Smooth muscle cell (in vitro differentiated cells): Measurements from ENCODE around the gene CHST14. TPM values are rescaled to one million over a fixed set of nuclear protein-coding genes. Genes with fewer than 3 reads are reported as not detected.

ENCODE experiments used
- DNase-seq: peaks from one replicate; lab custom pipeline; 2025; ENCODE audit not compliant: unreplicated experiment; lab: John Stamatoyannopoulos, UW
- H2AFZ ChIP-seq: fragments of 200-600 bp; sonication (generic); 2 replicates; pipeline ENCODE4 v1.6.0; 2016; ENCODE audit warnings: antibody characterized with exemption, low read depth, mild to moderate bottlenecking
- H3F3A ChIP-seq: fragments of 200-600 bp; sonication (generic); 2 replicates; pipeline ENCODE4 v1.6.0; 2017; ENCODE audit warnings: antibody characterized with exemption, low read depth
- H3K27ac ChIP-seq: fragments of 200-600 bp; sonication (generic); 2 replicates; pipeline ENCODE4 v1.5.1; 2016; ENCODE audit warnings: low read depth, mild to moderate bottlenecking
- H3K27me3 ChIP-seq: fragments of 200-600 bp; sonication (generic); 2 replicates; pipeline ENCODE4 v1.6.1; 2016; ENCODE audit warnings: low read depth, mild to moderate bottlenecking
- H3K36me3 ChIP-seq: fragments of 200-600 bp; sonication (generic); 2 replicates; pipeline ENCODE4 v1.5.1; 2016; ENCODE audit warnings: low read depth
- H3K4me1 ChIP-seq: fragments of 200-600 bp; sonication (generic); 2 replicates; pipeline ENCODE4 v1.5.1; 2016; ENCODE audit warnings: low read depth
- H3K4me2 ChIP-seq: fragments of 200-600 bp; sonication (generic); 2 replicates; pipeline ENCODE4 v1.6.0; 2016; ENCODE audit warnings: mild to moderate bottlenecking
- H3K4me3 ChIP-seq: fragments of 200-600 bp; sonication (generic); 2 replicates; pipeline ENCODE4 v1.5.1; 2016; ENCODE audit warnings: mild to moderate bottlenecking
- H3K79me2 ChIP-seq: fragments of 200-600 bp; sonication (generic); 2 replicates; pipeline ENCODE4 v1.6.0; 2016; ENCODE audit warnings: low read depth, mild to moderate bottlenecking
- H3K9ac ChIP-seq: fragments of 200-600 bp; sonication (generic); 2 replicates; pipeline ENCODE4 v1.6.0; 2016; ENCODE audit warnings: low read depth
- H3K9me3 ChIP-seq: fragments of 200-600 bp; sonication (generic); replicated peaks from 2 replicates; pipeline ENCODE4 v1.5.1; 2016; ENCODE audit warnings: low read depth
- H4K20me1 ChIP-seq: fragments of 200-600 bp; sonication (generic); 2 replicates; pipeline ENCODE4 v1.6.0; 2016; ENCODE audit warnings: low read depth
- CTCF ChIP-seq: fragments of 200-600 bp; sonication (generic); IDR thresholded peaks from 2 replicates; pipeline ENCODE4 v1.5.1; 2017; ENCODE audit warnings: borderline replicate concordance, mild to moderate bottlenecking, antibody characterized with exemption; ENCODE audit not compliant: insufficient read depth, poor library complexity, severe bottlenecking
- WGBS: methylation state at CpG from one replicate; pipeline ENCODE4 v1.1.7; 2016; ENCODE audit warnings: low lambda C conversion rate; 5-methylcytosine and 5-hydroxymethylcytosine counted together
- polyA plus RNA-seq: library from polyadenylated mRNA; unstranded; fragments of >200 nt; fragmentation: Nextera tagmentation; extraction: Ambion mirVana; gene quantifications from 2 replicates; pipeline ENCODE4 v1.2.1, GENCODE V29; 2016
- total RNA-seq: library from RNA; depleted of rRNA; stranded (reverse); fragments of >200 nt; gene quantifications from 2 replicates; pipeline ENCODE4 v1.2.3, GENCODE V29; 2014

Gene CHST14
- total and polyA plus RNA-seq, 2 experiments from 2014 or later, result 19.1 to 24.6 TPM

GRCh38 chr15:40498418-40498817, 27.6 kb downstream of the CHST14 start:
- H3K9me3 ChIP-seq, result no peaks in the 10 kb centered on the region
- peaks cover 8% of the 10 kb centered on the region for H3K27me3 ChIP-seq
- DNase-seq, result no peak
- H3K27ac ChIP-seq, result no peak overlapping the region
- WGBS, result 84% methylated on average over 5 of the region's 5 CpGs
- no peaks in the 10 kb centered on the region for H4K20me1 ChIP-seq
- H3K36me3 ChIP-seq, result no peaks in the 10 kb centered on the region
- no peak overlapping the region for H3K9ac ChIP-seq
- no peak overlapping the region for H3K4me3 ChIP-seq
- H3K4me1 ChIP-seq, result no peaks in the 10 kb centered on the region
- H3K4me2 ChIP-seq, result no peak overlapping the region
- H3K79me2 ChIP-seq, result no peaks in the 10 kb centered on the region
- no peaks in the 10 kb centered on the region for H3F3A ChIP-seq
- TF ChIP-seq CTCF, result no peak
- H2AFZ ChIP-seq, result no peak overlapping the region

- H3K27me3 ChIP-seq, result peaks cover 8% of the 10 kb centered on the region
These were observed 28.1 kb downstream of the CHST14 start for GRCh38 chr15:40498891-40499290.

GRCh38 chr15:40499931-40500330, 29.1 kb downstream of the CHST14 start:
- TF ChIP-seq CTCF, result no peak
- 80% methylated on average over 4 of the region's 4 CpGs for WGBS
- H3K27ac ChIP-seq, result no peak overlapping the region

More at GRCh38 chr15:40498891-40499290, 28.1 kb downstream of the CHST14 start:
- no peak overlapping the region for H2AFZ ChIP-seq
- no peaks in the 10 kb centered on the region for H3K9me3 ChIP-seq
- H3K4me1 ChIP-seq, result no peaks in the 10 kb centered on the region
- TF ChIP-seq CTCF, result no peak
- WGBS, result 82% methylated on average over 4 of the region's 4 CpGs
- H3K4me3 ChIP-seq, result no peak overlapping the region
- H3K4me2 ChIP-seq, result no peak overlapping the region
- H4K20me1 ChIP-seq, result no peaks in the 10 kb centered on the region
- no peaks in the 10 kb centered on the region for H3K36me3 ChIP-seq
- no peak overlapping the region for H3K27ac ChIP-seq
- no peak for DNase-seq
- H3K79me2 ChIP-seq, result no peaks in the 10 kb centered on the region
- H3K9ac ChIP-seq, result no peak overlapping the region
- H3F3A ChIP-seq, result no peaks in the 10 kb centered on the region

GRCh38 chr15:40500568-40501330, 30.0 kb downstream of the CHST14 start:
- no peaks in the 10 kb centered on the region for H4K20me1 ChIP-seq
- H3K27ac ChIP-seq, result no peak overlapping the region
- H3K79me2 ChIP-seq, result no peaks in the 10 kb centered on the region
- H2AFZ ChIP-seq, result no peak overlapping the region
- H3K4me3 ChIP-seq, result no peak overlapping the region
- no peak overlapping the region for H3K9ac ChIP-seq
- H3K27me3 ChIP-seq, result peaks cover 8% of the 10 kb centered on the region
- no peaks in the 10 kb centered on the region for H3K9me3 ChIP-seq
- 88% methylated on average over 4 of the region's 4 CpGs for WGBS
- TF ChIP-seq CTCF, result no peak
- H3K4me1 ChIP-seq, result no peaks in the 10 kb centered on the region
- no peaks in the 10 kb centered on the region for H3K36me3 ChIP-seq
- H3K4me2 ChIP-seq, result no peak overlapping the region
- DNase-seq, result no peak
- no peaks in the 10 kb centered on the region for H3F3A ChIP-seq

More at GRCh38 chr15:40499931-40500330, 29.1 kb downstream of the CHST14 start:
- no peak for DNase-seq
- Histone ChIP-seq H3K9ac (no peak overlapping the region), H3K27me3 (peaks cover 8% of the 10 kb centered on the region), H4K20me1 (no peaks in the 10 kb centered on the region), H3K79me2 (no peaks in the 10 kb centered on the region), H3F3A (no peaks in the 10 kb centered on the region), H2AFZ (no peak overlapping the region), H3K4me1 (no peaks in the 10 kb centered on the region), H3K36me3 (no peaks in the 10 kb centered on the region), H3K9me3 (no peaks in the 10 kb centered on the region), H3K4me2 (no peak overlapping the region), H3K4me3 (no peak overlapping the region)
